ENCODE data around the gene C3orf18.
"Not testable (repeated sequence)": the region's sequence is repeated elsewhere in the genome, so short reads cannot be mapped to it uniquely, and the experiment has no call there.

The C3orf18 gene

DNA sequence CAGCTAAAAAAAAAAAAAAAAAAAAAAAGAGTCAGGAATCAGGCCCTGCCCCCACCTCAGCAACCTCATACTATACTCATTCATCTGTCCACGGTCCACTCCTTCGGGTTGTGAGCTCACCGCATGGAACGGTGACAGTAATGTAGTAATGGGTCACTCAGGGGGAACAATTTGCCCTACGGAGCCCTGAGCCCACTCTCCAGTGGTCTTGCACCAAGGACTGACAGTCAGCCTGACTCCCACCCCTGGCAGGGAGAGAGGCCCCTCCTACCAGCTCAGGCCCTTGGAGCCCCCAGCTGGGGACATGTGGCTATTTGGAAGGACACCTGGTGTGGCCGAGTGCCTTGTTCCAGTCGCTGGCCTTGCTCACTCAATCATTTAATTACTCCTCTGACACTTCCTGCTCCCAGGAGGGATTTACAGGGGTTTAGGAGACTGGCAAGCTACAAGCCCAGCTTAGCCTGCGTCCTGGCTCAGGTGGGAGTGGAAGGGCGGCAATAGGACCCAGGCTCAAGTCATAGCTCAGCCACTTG is 44.2 kb downstream of the C3orf18 start:
- DNase-seq (ENCODE audit: low spot score), result no peak

DNA sequence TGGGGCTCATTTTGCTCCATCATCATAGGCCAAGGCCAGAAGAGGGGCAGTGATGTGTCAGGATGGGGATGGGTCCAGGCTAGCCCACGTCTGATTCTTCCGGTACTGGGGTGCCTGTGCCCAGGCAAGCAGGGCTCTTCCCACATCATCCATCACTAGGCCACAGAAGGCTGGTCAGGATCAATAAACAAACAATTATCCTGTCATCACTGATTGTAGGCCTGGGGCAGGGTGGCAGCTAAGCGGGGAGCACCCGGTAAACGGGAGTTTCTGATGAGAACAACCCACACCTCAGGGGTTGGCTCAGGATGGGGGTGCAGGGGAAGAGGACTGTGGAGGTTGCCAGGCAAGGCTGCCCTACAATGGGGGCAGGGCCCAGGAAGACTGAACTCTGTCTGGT is 46.0 kb downstream of the C3orf18 start:
- no peak for DNase-seq (ENCODE audit: low spot score)

GRCh38 chr3:50520849-50521248 is 46.7 kb downstream of the C3orf18 start:
- DNase-seq (ENCODE audit: low spot score), result no peak

- peak; percentile 67 for DNase-seq (ENCODE audit: low spot score)
Observed at GRCh38 chr3:50519471-50520089, 48.0 kb downstream of the C3orf18 start.

- DNase-seq (ENCODE audit: low spot score), result no peak
Observed at GRCh38 chr3:50518436-50518835, 49.1 kb downstream of the C3orf18 start.

DNA sequence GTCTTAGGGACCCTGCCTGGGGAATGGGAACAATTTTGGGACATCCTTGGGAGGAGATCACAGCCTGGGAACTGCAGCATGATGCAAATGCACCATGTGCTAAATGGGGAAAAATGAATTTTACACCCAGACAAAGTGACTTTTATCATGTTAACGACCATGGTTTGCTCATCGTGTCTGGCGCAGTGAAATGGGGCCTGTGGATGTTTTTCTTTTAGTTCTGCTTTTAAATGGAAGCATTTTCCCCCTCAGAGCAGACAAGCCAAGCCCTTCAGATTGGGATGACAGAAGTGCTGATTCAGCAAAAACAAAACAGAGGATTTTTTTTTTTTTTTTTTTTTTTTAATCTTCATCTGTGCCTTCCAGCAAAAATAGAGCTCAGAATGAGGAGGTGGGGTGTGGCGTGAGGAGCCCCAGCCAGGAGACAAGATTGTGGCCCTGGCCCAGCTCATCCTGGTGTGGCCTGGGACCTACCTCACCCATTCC is 49.8 kb downstream of the C3orf18 start:
- no peak for DNase-seq (ENCODE audit: low spot score)

- no peak for DNase-seq (ENCODE audit: low spot score)
Observed at GRCh38 chr3:50516440-50516871, 51.1 kb downstream of the C3orf18 start.

DNA sequence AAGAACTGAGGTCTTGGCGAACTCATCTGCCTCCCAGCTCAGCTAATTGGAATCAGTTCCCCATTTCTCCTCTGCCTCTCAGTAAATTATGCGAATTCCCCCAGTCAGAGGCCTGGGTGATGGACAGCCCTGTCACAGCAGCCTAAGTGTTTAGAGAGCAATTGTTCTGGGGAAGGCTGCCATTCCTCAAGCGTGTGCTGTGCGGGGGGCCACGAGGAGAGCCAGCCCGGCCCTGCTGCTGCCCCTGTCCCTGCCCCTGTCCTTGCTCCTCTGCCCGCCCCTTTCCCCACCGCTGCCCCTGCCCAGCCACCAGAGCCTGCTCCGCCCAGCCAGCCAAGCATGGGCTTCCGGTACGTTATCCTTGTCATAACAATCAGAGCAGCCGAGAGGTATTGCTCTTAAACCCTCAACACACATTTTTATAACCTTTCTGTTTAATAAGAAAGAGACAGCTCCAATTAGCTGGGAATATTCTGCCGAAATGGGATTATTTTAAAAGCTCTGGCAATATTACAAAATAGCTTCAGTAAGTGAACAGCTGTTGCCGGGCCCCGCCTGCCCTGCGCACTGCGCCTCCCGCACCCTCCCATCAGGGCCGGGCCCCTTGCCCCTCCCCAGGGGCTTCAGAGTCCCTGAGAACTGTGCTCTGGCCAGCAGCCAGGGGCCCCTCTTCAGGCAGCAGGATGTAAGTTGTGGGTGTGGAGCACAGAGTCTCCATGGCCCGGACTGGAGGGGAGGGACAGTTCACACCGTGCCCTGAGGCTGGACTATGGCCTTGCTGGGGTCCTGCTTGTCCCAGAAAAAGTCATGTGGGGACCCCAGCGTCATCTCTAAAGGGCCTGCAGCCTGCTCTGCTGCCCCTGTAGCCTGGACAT is 51.7 kb downstream of the C3orf18 start:
- DNase-seq (ENCODE audit: low spot score), result no peak

DNA sequence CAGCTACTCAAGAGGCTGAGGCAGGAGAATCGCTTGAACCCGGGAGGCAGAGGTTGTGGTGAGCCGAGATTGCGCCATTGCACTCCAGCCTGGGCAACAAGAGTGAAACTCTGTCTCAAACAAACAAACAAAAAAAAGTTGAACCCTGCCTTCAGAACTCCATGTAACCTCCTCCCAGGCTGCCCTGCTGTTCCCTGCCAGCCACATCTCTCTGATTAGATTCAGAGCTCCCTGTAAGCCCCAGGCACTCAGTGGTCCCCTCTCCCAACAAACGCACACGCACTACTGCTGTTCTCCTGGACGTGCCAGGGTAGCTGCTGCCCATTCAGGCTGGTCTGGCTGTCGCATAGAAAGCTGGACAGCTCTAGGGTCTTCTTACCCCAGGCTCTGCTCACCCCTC is 54.6 kb downstream of the C3orf18 start:
- DNase-seq (ENCODE audit: low spot score), result not testable (repeated sequence)

DNA sequence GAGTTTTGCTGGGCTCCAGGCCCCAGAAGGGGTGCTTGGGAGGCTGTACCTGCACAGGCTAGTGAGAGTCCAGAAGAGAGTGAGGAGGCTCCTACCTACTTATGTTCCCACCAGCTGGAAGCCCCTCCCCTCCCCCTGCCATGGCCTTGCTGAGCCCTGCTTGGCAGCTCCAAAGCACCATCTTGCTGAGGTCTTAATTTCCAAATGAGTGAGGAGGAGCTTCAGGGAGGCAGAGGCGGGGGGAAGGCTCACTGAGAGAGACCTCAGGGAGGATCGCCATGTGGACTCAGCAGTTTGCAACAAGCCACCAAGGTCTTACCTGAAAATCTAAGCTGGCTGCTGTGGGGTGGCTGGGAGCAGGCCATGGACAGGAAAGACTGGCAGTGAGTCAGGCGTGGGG is 55.4 kb downstream of the C3orf18 start:
- no peak for DNase-seq (ENCODE audit: low spot score)

- no peak for DNase-seq (ENCODE audit: low spot score)
Observed at GRCh38 chr3:50510325-50510724, 57.2 kb downstream of the C3orf18 start.

DNA sequence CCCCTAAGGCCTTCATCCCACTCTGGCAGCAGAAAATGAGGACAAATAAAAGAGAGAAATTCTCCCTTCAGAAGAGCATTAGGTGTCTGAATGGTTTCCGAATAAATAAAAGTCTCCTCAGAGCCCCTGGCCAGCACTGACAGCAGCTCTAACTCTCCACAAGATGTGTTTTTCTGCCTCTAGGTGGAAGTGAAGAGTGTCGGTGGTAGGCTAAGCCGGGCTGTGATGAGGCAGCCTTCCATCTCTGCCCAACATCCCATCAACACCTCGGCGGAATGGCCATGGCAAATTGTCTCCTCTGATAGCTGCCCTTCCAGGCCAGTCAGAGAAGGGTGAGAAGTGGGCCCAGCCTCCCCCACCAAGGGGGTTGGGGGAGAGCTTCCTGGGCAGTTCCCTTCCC is 57.8 kb downstream of the C3orf18 start:
- no peak for DNase-seq (ENCODE audit: low spot score)

- no peak for DNase-seq (ENCODE audit: low spot score)
Observed at GRCh38 chr3:50508821-50509220, 58.7 kb downstream of the C3orf18 start.

Measured in CD4-positive, alpha-beta T cell treated with Interleukin-6 at 100 ng/mL for 8 hours (primary cell).